Measurements from ENCODE around the gene SEC22B.
"Not testable (repeated sequence)": the region's sequence is repeated elsewhere in the genome, so short reads cannot be mapped to it uniquely, and the experiment has no call there.

Gene SEC22B

GRCh38 chr1:120116094-120116493 is 60.2 kb downstream of the SEC22B start:
- not testable (repeated sequence) for DNase-seq (ENCODE audit: low read depth in 2 of 2)

- not testable (repeated sequence) for DNase-seq (ENCODE audit: low read depth in 2 of 2)
These were observed 63.2 kb downstream of the SEC22B start for GRCh38 chr1:120113134-120113533.

GRCh38 chr1:120112212-120112611 is 64.1 kb downstream of the SEC22B start:
- DNase-seq (ENCODE audit: low read depth in 2 of 2) = not testable (repeated sequence)

- DNase-seq (ENCODE audit: low read depth in 2 of 2) = not testable (repeated sequence)
These were observed 64.5 kb downstream of the SEC22B start for GRCh38 chr1:120111771-120112170.

GRCh38 chr1:120111008-120111407 is 65.3 kb downstream of the SEC22B start:
- not testable (repeated sequence) for DNase-seq (ENCODE audit: low read depth in 2 of 2)

GRCh38 chr1:120109656-120110055 is 66.7 kb downstream of the SEC22B start:
- not testable (repeated sequence) for DNase-seq (ENCODE audit: low read depth in 2 of 2)

GRCh38 chr1:120109180-120109579 is 67.1 kb downstream of the SEC22B start:
- DNase-seq (ENCODE audit: low read depth in 2 of 2) = not testable (repeated sequence)

GRCh38 chr1:120105288-120105687 is 71.0 kb downstream of the SEC22B start:
- not testable (repeated sequence) for DNase-seq (ENCODE audit: low read depth in 2 of 2)

GRCh38 chr1:120103768-120104167 is 72.6 kb downstream of the SEC22B start:
- not testable (repeated sequence) for DNase-seq (ENCODE audit: low read depth in 2 of 2)

GRCh38 chr1:120101593-120101992 is 74.7 kb downstream of the SEC22B start:
- DNase-seq (ENCODE audit: low read depth in 2 of 2) = not testable (repeated sequence)

Data from activated CD8-positive, alpha-beta memory T cell treated with anti-CD3 and anti-CD28 coated beads for 4 hours (primary cell).